Activated CD4-positive, alpha-beta memory T cell treated with anti-CD3 and anti-CD28 coated beads for 36 hours (primary cell): ENCODE results near the gene PTPRN2. TPM values are rescaled to one million over a fixed set of nuclear protein-coding genes. Genes with fewer than 3 reads are reported as not detected.

Experiments
- CTCF ChIA-PET: fragments of 350-600 bp; sonication (Branson Sonifier 250); formaldehyde crosslinking; loops from one replicate; lab custom pipeline; 2021; ENCODE audit warnings: antibody characterized with exemption, inconsistent platforms; lab: Charles Lee
- POLR2A ChIA-PET: fragments of 350-600 bp; sonication (Branson Sonifier 250); formaldehyde crosslinking; loops from one replicate; lab custom pipeline; 2021; ENCODE audit warnings: antibody characterized with exemption; lab: Charles Lee
- DNase-seq: peaks from one replicate; pipeline ENCODE4 v3.0.0-alpha.2; 2020
- H3K27ac Mint-ChIP-seq: one replicate; pipeline ENCODE4 v1.8.0; 2021; ENCODE audit warnings: mixed read lengths
- H3K27me3 Mint-ChIP-seq: one replicate; pipeline ENCODE4 v1.8.0; 2021; ENCODE audit warnings: mixed read lengths
- H3K36me3 Mint-ChIP-seq: one replicate; pipeline ENCODE4 v1.8.0; 2021; ENCODE audit warnings: mixed read lengths
- H3K4me1 Mint-ChIP-seq: one replicate; pipeline ENCODE4 v1.8.0; 2021; ENCODE audit warnings: low read depth, mixed read lengths
- H3K4me3 Mint-ChIP-seq: one replicate; pipeline ENCODE4 v1.8.0; 2021; ENCODE audit warnings: mild to moderate bottlenecking, mixed read lengths
- H3K9me3 Mint-ChIP-seq: one replicate; pipeline ENCODE4 v1.8.0; 2021; ENCODE audit warnings: mixed read lengths
- intact Hi-C: fragments of 100-400 bp; cut with micrococcal nuclease; formaldehyde crosslinking; loops from one replicate; pipeline ENCODE4 v1.15.1; 2023
- total RNA-seq, 2 experiments: library from RNA; stranded (reverse); gene quantifications; one replicate each; pipeline ENCODE4 v1.2.3, GENCODE V29; 2021

Gene PTPRN2
- total RNA-seq, 2 experiments from 2014 or later = 0.51 to 0.64 TPM

GRCh38 chr7:157871681-157872080, 715.9 kb downstream of the PTPRN2 start:
- Mint-ChIP-seq H3K9me3 (no peaks in the 10 kb centered on the region), H3K27me3 (no peaks in the 10 kb centered on the region), H3K27ac (no peak overlapping the region), H3K4me1 (peaks cover 17% of the 10 kb centered on the region), H3K4me3 (no peak overlapping the region), H3K36me3 (no peaks in the 10 kb centered on the region)
- CTCF ChIA-PET = no interaction called here
- POLR2A ChIA-PET = no interaction called here
- intact Hi-C loops = no loop called here
- no peak for DNase-seq

GRCh38 chr7:157870644-157871290, 716.9 kb downstream of the PTPRN2 start:
- intact Hi-C loops = no loop called here
- no peak overlapping the region for H3K4me3 Mint-ChIP-seq
- no peaks in the 10 kb centered on the region for H3K27me3 Mint-ChIP-seq
- ChIA-PET CTCF (no interaction called here), POLR2A (no interaction called here)
- no peaks in the 10 kb centered on the region for H3K36me3 Mint-ChIP-seq
- H3K4me1 Mint-ChIP-seq = peaks cover 17% of the 10 kb centered on the region
- H3K27ac Mint-ChIP-seq = no peak overlapping the region
- no peaks in the 10 kb centered on the region for H3K9me3 Mint-ChIP-seq
- no peak for DNase-seq

GRCh38 chr7:157869793-157870192, 717.8 kb downstream of the PTPRN2 start:
- ChIA-PET CTCF (no interaction called here), POLR2A (no interaction called here)
- no peak overlapping the region for H3K4me3 Mint-ChIP-seq
- peaks cover 10% of the 10 kb centered on the region for H3K4me1 Mint-ChIP-seq
- no peaks in the 10 kb centered on the region for H3K27me3 Mint-ChIP-seq
- H3K9me3 Mint-ChIP-seq = no peaks in the 10 kb centered on the region
- H3K36me3 Mint-ChIP-seq = no peaks in the 10 kb centered on the region
- intact Hi-C loops = no loop called here
- H3K27ac Mint-ChIP-seq = no peak overlapping the region
- DNase-seq = no peak

GRCh38 chr7:157867685-157868305, 719.8 kb downstream of the PTPRN2 start:
- no peaks in the 10 kb centered on the region for H3K27me3 Mint-ChIP-seq
- no peak overlapping the region for H3K4me3 Mint-ChIP-seq
- H3K4me1 Mint-ChIP-seq = peaks cover 7% of the 10 kb centered on the region
- H3K9me3 Mint-ChIP-seq = no peaks in the 10 kb centered on the region
- H3K27ac Mint-ChIP-seq = no peak overlapping the region
- intact Hi-C loops = no loop called here
- H3K36me3 Mint-ChIP-seq = no peaks in the 10 kb centered on the region
- POLR2A ChIA-PET = no interaction called here
- CTCF ChIA-PET = no interaction called here
- no peak for DNase-seq

- CTCF ChIA-PET = no interaction called here
- DNase-seq = no peak
- Mint-ChIP-seq H3K27ac (no peak overlapping the region), H3K27me3 (no peaks in the 10 kb centered on the region), H3K4me1 (peaks cover 1% of the 10 kb centered on the region), H3K4me3 (no peak overlapping the region), H3K36me3 (no peaks in the 10 kb centered on the region), H3K9me3 (no peaks in the 10 kb centered on the region)
- POLR2A ChIA-PET = no interaction called here
- intact Hi-C loops = no loop called here
Measured at GRCh38 chr7:157866336-157866924, 721.2 kb downstream of the PTPRN2 start.

GRCh38 chr7:157865351-157866165, 722.1 kb downstream of the PTPRN2 start:
- ChIA-PET POLR2A (no interaction called here), CTCF (no interaction called here)
- Mint-ChIP-seq H3K36me3 (no peaks in the 10 kb centered on the region), H3K4me1 (no peaks in the 10 kb centered on the region), H3K9me3 (no peaks in the 10 kb centered on the region), H3K4me3 (no peak overlapping the region), H3K27ac (no peak overlapping the region), H3K27me3 (no peaks in the 10 kb centered on the region)
- intact Hi-C loops = no loop called here
- DNase-seq = no peak

GRCh38 chr7:157864911-157865310, 722.7 kb downstream of the PTPRN2 start:
- Mint-ChIP-seq H3K9me3 (no peaks in the 10 kb centered on the region), H3K36me3 (no peaks in the 10 kb centered on the region), H3K27me3 (no peaks in the 10 kb centered on the region), H3K4me3 (no peak overlapping the region), H3K27ac (no peak overlapping the region), H3K4me1 (no peaks in the 10 kb centered on the region)
- ChIA-PET POLR2A (no interaction called here), CTCF (no interaction called here)
- DNase-seq = no peak
- intact Hi-C loops = no loop called here

GRCh38 chr7:157863906-157864810, 723.5 kb downstream of the PTPRN2 start:
- H3K4me1 Mint-ChIP-seq = no peaks in the 10 kb centered on the region
- DNase-seq = no peak
- H3K27me3 Mint-ChIP-seq = no peaks in the 10 kb centered on the region
- no peak overlapping the region for H3K4me3 Mint-ChIP-seq
- H3K36me3 Mint-ChIP-seq = no peaks in the 10 kb centered on the region
- no peaks in the 10 kb centered on the region for H3K9me3 Mint-ChIP-seq
- no peak overlapping the region for H3K27ac Mint-ChIP-seq
- intact Hi-C loops = no loop called here
- CTCF ChIA-PET = no interaction called here
- POLR2A ChIA-PET = no interaction called here

GRCh38 chr7:157863176-157863575, 724.4 kb downstream of the PTPRN2 start:
- Mint-ChIP-seq H3K4me1 (no peaks in the 10 kb centered on the region), H3K4me3 (no peak overlapping the region), H3K36me3 (no peaks in the 10 kb centered on the region), H3K9me3 (no peaks in the 10 kb centered on the region), H3K27me3 (no peaks in the 10 kb centered on the region), H3K27ac (no peak overlapping the region)
- ChIA-PET CTCF (no interaction called here), POLR2A (no interaction called here)
- DNase-seq = no peak
- intact Hi-C loops = no loop called here

GRCh38 chr7:157862731-157863130, 724.9 kb downstream of the PTPRN2 start:
- no peaks in the 10 kb centered on the region for H3K9me3 Mint-ChIP-seq
- ChIA-PET CTCF (no interaction called here), POLR2A (no interaction called here)
- no peaks in the 10 kb centered on the region for H3K4me1 Mint-ChIP-seq
- H3K36me3 Mint-ChIP-seq = no peaks in the 10 kb centered on the region
- no peaks in the 10 kb centered on the region for H3K27me3 Mint-ChIP-seq
- no peak for DNase-seq
- H3K4me3 Mint-ChIP-seq = no peak overlapping the region
- intact Hi-C loops = no loop called here
- no peak overlapping the region for H3K27ac Mint-ChIP-seq

- Mint-ChIP-seq H3K27me3 (no peaks in the 10 kb centered on the region), H3K4me3 (no peak overlapping the region), H3K9me3 (no peaks in the 10 kb centered on the region), H3K4me1 (no peaks in the 10 kb centered on the region), H3K36me3 (no peaks in the 10 kb centered on the region), H3K27ac (no peak overlapping the region)
- no peak for DNase-seq
- ChIA-PET POLR2A (no interaction called here), CTCF (no interaction called here)
- intact Hi-C loops = no loop called here
Measured at GRCh38 chr7:157861551-157861950, 726.1 kb downstream of the PTPRN2 start.
